Measurements from ENCODE around the gene SMARCA2. TPM values are rescaled to one million over a fixed set of nuclear protein-coding genes. Genes with fewer than 3 reads are reported as not detected.
A peak's percentile ranks its signal among the peaks of the same experiment; 100 is the strongest.

The SMARCA2 gene
- total and polyA plus RNA-seq, 9 donors = 108 to 404 (median 199) TPM

- Histone ChIP-seq H3K4me3 (no peak overlapping the region), H3K36me3 (no peaks in the 10 kb centered on the region), H3K27me3 (no peaks in the 10 kb centered on the region), H3K4me1 (ENCODE audit: insufficient read depth) (peaks cover 4% of the 10 kb centered on the region), H3K27ac (peak overlapping the region in 1 of 2 donors; percentile 68), H3K9me3 (no peaks in the 10 kb centered on the region)
- intact Hi-C loops (cut with DNase I) = no loop called here
- WGBS, 3 donors = 91 to 95% (median 94%) methylated on average over 14 of the region's 14 CpGs
- no peak for DNase-seq
- no peak for TF ChIP-seq EP300 (IDR thresholded peaks at IDR 0.05)
Observed at GRCh38 chr9:2190939-2191608, 175.9 kb downstream of the SMARCA2 start.

- H3K4me1 ChIP-seq (ENCODE audit: insufficient read depth) = peaks cover 4% of the 10 kb centered on the region
- H3K36me3 ChIP-seq = no peaks in the 10 kb centered on the region
- WGBS, 3 donors = 41 to 51% (median 46%) methylated on average over 4 of the region's 4 CpGs
- no peaks in the 10 kb centered on the region for H3K27me3 ChIP-seq
- TF ChIP-seq EP300 (IDR thresholded peaks at IDR 0.05) = no peak
- TF ChIP-seq CTCF (IDR thresholded peaks at IDR 0.05) = no peak
- TF ChIP-seq POLR2A (IDR thresholded peaks at IDR 0.05) = no peak
- H3K9me3 ChIP-seq = no peaks in the 10 kb centered on the region
- peak overlapping the region in 1 of 2 donors; percentile 68 for H3K27ac ChIP-seq
- H3K4me3 ChIP-seq = no peak overlapping the region
- intact Hi-C loops (cut with DNase I) = no loop called here
- no peak for DNase-seq
Observed at GRCh38 chr9:2191609-2191972, 176.4 kb downstream of the SMARCA2 start.

- peaks cover 4% of the 10 kb centered on the region for H3K4me1 ChIP-seq (ENCODE audit: insufficient read depth)
- DNase-seq = no peak
- no peak overlapping the region for H3K4me3 ChIP-seq
- intact Hi-C loops (cut with DNase I) = no loop called here
- peak overlapping the region; percentile 12 to 68 for H3K27ac ChIP-seq
- no peak for TF ChIP-seq POLR2A (IDR thresholded peaks at IDR 0.05)
- TF ChIP-seq EP300 (IDR thresholded peaks at IDR 0.05) = no peak
- TF ChIP-seq CTCF (IDR thresholded peaks at IDR 0.05) = no peak
- 26 to 29% (median 28%) methylated on average over 5 of the region's 5 CpGs for WGBS, 3 donors
- H3K36me3 ChIP-seq = no peaks in the 10 kb centered on the region
- no peaks in the 10 kb centered on the region for H3K27me3 ChIP-seq
- no peaks in the 10 kb centered on the region for H3K9me3 ChIP-seq
Observed at GRCh38 chr9:2192356-2192979, 177.3 kb downstream of the SMARCA2 start.

GRCh38 chr9:2193552-2193951 is 178.4 kb downstream of the SMARCA2 start:
- TF ChIP-seq CTCF (IDR thresholded peaks at IDR 0.05) (no peak), EP300 (IDR thresholded peaks at IDR 0.05) (no peak), POLR2A (IDR thresholded peaks at IDR 0.05) (no peak)
- Histone ChIP-seq H3K4me3 (no peak overlapping the region), H3K27ac (no peak overlapping the region), H3K4me1 (ENCODE audit: insufficient read depth) (peaks cover 4% of the 10 kb centered on the region), H3K9me3 (no peaks in the 10 kb centered on the region), H3K27me3 (no peaks in the 10 kb centered on the region), H3K36me3 (no peaks in the 10 kb centered on the region)
- WGBS, 3 donors = 75 to 83% (median 80%) methylated on average over 2 of the region's 2 CpGs
- intact Hi-C loops (cut with DNase I) = no loop called here
- DNase-seq = no peak

- Histone ChIP-seq H3K4me3 (no peak overlapping the region), H3K9me3 (no peaks in the 10 kb centered on the region), H3K27ac (peak overlapping the region in 1 of 2 donors; percentile 60), H3K4me1 (ENCODE audit: insufficient read depth) (peaks cover 4% of the 10 kb centered on the region), H3K36me3 (no peaks in the 10 kb centered on the region), H3K27me3 (no peaks in the 10 kb centered on the region)
- intact Hi-C loops (cut with DNase I) = no loop called here
- 73 to 85% (median 78%) methylated on average over 11 of the region's 11 CpGs for WGBS, 3 donors
- no peak for TF ChIP-seq CTCF (IDR thresholded peaks at IDR 0.05)
- no peak for TF ChIP-seq POLR2A (IDR thresholded peaks at IDR 0.05)
- TF ChIP-seq EP300 (IDR thresholded peaks at IDR 0.05) = no peak
- DNase-seq = no peak
Observed at GRCh38 chr9:2195211-2195610, 180.1 kb downstream of the SMARCA2 start.
